ENCODE results near the gene ACTMAP. TPM values are rescaled to one million over a fixed set of nuclear protein-coding genes. Genes with fewer than 3 reads are reported as not detected.

Gene ACTMAP
- total and polyA plus RNA-seq, 2 of the 13 experiments (the other 11 are each of a cell fraction or from before 2014, with no cell fraction given), result 2.2 to 7.9 TPM

- TF ChIP-seq ZNF616 (CRISPR knock-in tag; IDR thresholded peaks at IDR 0.05; ENCODE audit: low read depth) (no peak), NCOR1 (IDR thresholded peaks at IDR 0.05; ENCODE audit: borderline replicate concordance, low read length) (peak; percentile 96), ATF7 (IDR thresholded peaks at IDR 0.05) (no peak), ATF7 (CRISPR knock-in tag; IDR thresholded peaks at IDR 0.05) (no peak), MTF2 (CRISPR knock-in tag; IDR thresholded peaks at IDR 0.05; ENCODE audit: borderline replicate concordance) (no peak), ZNF230 (CRISPR knock-in tag; IDR thresholded peaks at IDR 0.05) (no peak), ZMYM3 (CRISPR knock-in tag; IDR thresholded peaks at IDR 0.05) (no peak), ZNF225 (CRISPR knock-in tag; IDR thresholded peaks at IDR 0.05) (no peak), ZMAT5 (CRISPR knock-in tag; IDR thresholded peaks at IDR 0.05; ENCODE audit: borderline replicate concordance, low read depth) (no peak), ZGPAT (CRISPR knock-in tag; IDR thresholded peaks at IDR 0.05) (peak; percentile 19; the same call in 1 of the 2 replicates), SALL1 (CRISPR knock-in tag; IDR thresholded peaks at IDR 0.05) (peak; percentile 44; the same call in 1 of the 2 replicates), FOXO1 (CRISPR knock-in tag; IDR thresholded peaks at IDR 0.05) (0 out of 2 replicates have a peak, but pooled peaks have one; percentile 15), RERE (CRISPR knock-in tag; IDR thresholded peaks at IDR 0.05; ENCODE audit: low read depth) (no peak), NR2F2 (IDR thresholded peaks at IDR 0.05; ENCODE audit: borderline replicate concordance, low read depth) (peak; percentile 70), CERS6 (CRISPR knock-in tag; IDR thresholded peaks at IDR 0.05) (no peak), ADNP (CRISPR knock-in tag; IDR thresholded peaks at IDR 0.05) (no peak), EZH2 (conservative IDR thresholded peaks at IDR 0.05; ENCODE audit: low read depth, low read length) (no peak), FOSL1 (CRISPR knock-in tag; IDR thresholded peaks at IDR 0.05; ENCODE audit: borderline replicate concordance) (no peak), ZNF432 (CRISPR knock-in tag; IDR thresholded peaks at IDR 0.05; ENCODE audit: borderline replicate concordance) (no peak), SOX6 (IDR thresholded peaks at IDR 0.05) (no peak), SOX6 (CRISPR knock-in tag; IDR thresholded peaks at IDR 0.05) (no peak; the same call in 1 of the 2 replicates), RAD21 (CRISPR knock-in tag; IDR thresholded peaks at IDR 0.05) (peak; percentile 11; the same call in 1 of the 2 replicates), PHF21A (CRISPR knock-in tag; IDR thresholded peaks at IDR 0.05) (peak; percentile 52; the same call in 1 of the 2 replicates)
Observed at GRCh38 chr19:40750058-40750873, at the start of gene ACTMAP (continued).
